Measurements from ENCODE around the gene UBR3. TPM values are rescaled to one million over a fixed set of nuclear protein-coding genes. Genes with fewer than 3 reads are reported as not detected.

UBR3 gene
- total and polyA plus RNA-seq, 5 donors, result 39.8 to 98.2 (median 93.0) TPM

- no peak overlapping the region for H3K27ac ChIP-seq (ENCODE audit: low read length)
- H3K27me3 ChIP-seq (ENCODE audit: control insufficient read depth, insufficient read depth), result no peaks in the 10 kb centered on the region
- H3K4me1 ChIP-seq (ENCODE audit: control insufficient read depth, insufficient read depth, low read length), result peaks cover 1% of the 10 kb centered on the region
- H3K9me3 ChIP-seq (ENCODE audit: control insufficient read depth, low read length), result no peaks in the 10 kb centered on the region
- intact Hi-C loops (cut with DNase I), result no loop called here
- no peak for DNase-seq
- no peak overlapping the region for H3K4me3 ChIP-seq (ENCODE audit: low read length)
- no peak for ATAC-seq
- WGBS, result 100% methylated on average over 2 of the region's 2 CpGs
Measured at GRCh38 chr2:169979025-169979424, 151.8 kb downstream of the UBR3 start.

- H3K27me3 ChIP-seq (ENCODE audit: control insufficient read depth, insufficient read depth), result no peaks in the 10 kb centered on the region
- WGBS, result 75% methylated on average over 4 of the region's 4 CpGs
- DNase-seq (no peak), ATAC-seq (no peak)
- H3K4me3 ChIP-seq (ENCODE audit: low read length), result no peak overlapping the region
- intact Hi-C loops (cut with DNase I), result no loop called here
- no peaks in the 10 kb centered on the region for H3K9me3 ChIP-seq (ENCODE audit: control insufficient read depth, low read length)
- H3K27ac ChIP-seq (ENCODE audit: low read length), result no peak overlapping the region
- H3K4me1 ChIP-seq (ENCODE audit: control insufficient read depth, insufficient read depth, low read length), result peaks cover 1% of the 10 kb centered on the region
Measured at GRCh38 chr2:169980001-169980400, 152.7 kb downstream of the UBR3 start.

DNA sequence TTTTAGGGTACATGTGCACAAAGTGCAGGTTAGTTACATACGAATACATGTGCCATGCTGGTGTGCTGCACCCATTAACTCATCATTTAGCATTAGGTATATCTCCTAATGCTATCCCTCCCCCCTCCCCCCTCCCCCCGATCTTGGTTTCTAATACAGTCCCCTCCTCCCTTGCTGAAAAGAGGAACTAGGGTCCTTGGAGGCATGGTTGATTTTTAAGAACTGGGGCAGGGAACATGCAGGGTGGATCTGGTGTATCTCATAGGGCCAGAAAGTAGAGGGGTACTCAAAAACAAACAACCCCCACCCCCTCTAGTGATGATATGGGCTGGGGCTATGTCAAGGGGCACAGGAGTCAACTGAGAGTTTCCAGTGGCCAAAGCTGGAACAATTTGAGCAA, 153.4 kb downstream of the UBR3 start:
- Histone ChIP-seq H3K27me3 (ENCODE audit: control insufficient read depth, insufficient read depth) (no peaks in the 10 kb centered on the region), H3K9me3 (ENCODE audit: control insufficient read depth, low read length) (no peaks in the 10 kb centered on the region), H3K4me3 (ENCODE audit: low read length) (no peak overlapping the region), H3K4me1 (ENCODE audit: control insufficient read depth, insufficient read depth, low read length) (peaks cover 1% of the 10 kb centered on the region), H3K27ac (ENCODE audit: low read length) (no peak overlapping the region)
- intact Hi-C loops (cut with DNase I), result no loop called here
- no peak for ATAC-seq
- DNase-seq, result no peak
- WGBS, result 89% methylated on average over 2 of the region's 2 CpGs

DNA sequence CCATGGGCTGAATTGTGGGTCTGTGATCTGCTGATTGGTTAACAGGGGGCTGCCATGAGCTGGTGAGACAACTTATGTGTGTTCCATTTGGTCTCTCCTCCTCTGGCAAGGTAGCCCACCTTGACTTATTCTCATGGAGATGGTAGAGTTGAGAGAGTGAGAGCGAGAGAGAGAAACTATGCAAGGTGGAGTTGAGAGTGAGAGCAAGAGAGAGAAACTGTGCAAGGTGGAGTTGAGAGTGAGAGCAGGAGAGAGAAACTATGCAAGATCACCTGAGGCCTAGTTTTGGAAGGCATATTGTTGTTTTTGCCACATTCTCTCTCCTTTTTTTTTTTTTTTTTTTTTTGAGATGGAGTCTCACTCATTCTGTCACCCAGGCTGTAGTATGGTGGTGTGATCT, 155.7 kb downstream of the UBR3 start:
- no peak overlapping the region for H3K4me3 ChIP-seq (ENCODE audit: low read length)
- peaks cover 1% of the 10 kb centered on the region for H3K4me1 ChIP-seq (ENCODE audit: control insufficient read depth, insufficient read depth, low read length)
- no peaks in the 10 kb centered on the region for H3K9me3 ChIP-seq (ENCODE audit: control insufficient read depth, low read length)
- ATAC-seq (no peak), DNase-seq (no peak)
- H3K27ac ChIP-seq (ENCODE audit: low read length), result no peak overlapping the region
- 0% methylated on average over 1 of the region's 1 CpG for WGBS
- intact Hi-C loops (cut with DNase I), result no loop called here
- H3K27me3 ChIP-seq (ENCODE audit: control insufficient read depth, insufficient read depth), result no peaks in the 10 kb centered on the region

GRCh38 chr2:169983506-169983905, 156.3 kb downstream of the UBR3 start:
- no peaks in the 10 kb centered on the region for H3K9me3 ChIP-seq (ENCODE audit: control insufficient read depth, low read length)
- 95% methylated on average over 3 of the region's 3 CpGs for WGBS
- ATAC-seq, result no peak
- H3K4me1 ChIP-seq (ENCODE audit: control insufficient read depth, insufficient read depth, low read length), result peaks cover 1% of the 10 kb centered on the region
- H3K27ac ChIP-seq (ENCODE audit: low read length), result no peak overlapping the region
- intact Hi-C loops (cut with DNase I), result no loop called here
- H3K4me3 ChIP-seq (ENCODE audit: low read length), result no peak overlapping the region
- no peak for DNase-seq
- no peaks in the 10 kb centered on the region for H3K27me3 ChIP-seq (ENCODE audit: control insufficient read depth, insufficient read depth)

- Histone ChIP-seq H3K27me3 (ENCODE audit: control insufficient read depth, insufficient read depth) (no peaks in the 10 kb centered on the region), H3K4me3 (ENCODE audit: low read length) (no peak overlapping the region), H3K27ac (ENCODE audit: low read length) (no peak overlapping the region), H3K9me3 (ENCODE audit: control insufficient read depth, low read length) (no peaks in the 10 kb centered on the region), H3K4me1 (ENCODE audit: control insufficient read depth, insufficient read depth, low read length) (peaks cover 1% of the 10 kb centered on the region)
- DNase-seq, result no peak
- intact Hi-C loops (cut with DNase I), result no loop called here
- ATAC-seq, result no peak
Measured at GRCh38 chr2:169984145-169984544, 156.9 kb downstream of the UBR3 start.

DNA sequence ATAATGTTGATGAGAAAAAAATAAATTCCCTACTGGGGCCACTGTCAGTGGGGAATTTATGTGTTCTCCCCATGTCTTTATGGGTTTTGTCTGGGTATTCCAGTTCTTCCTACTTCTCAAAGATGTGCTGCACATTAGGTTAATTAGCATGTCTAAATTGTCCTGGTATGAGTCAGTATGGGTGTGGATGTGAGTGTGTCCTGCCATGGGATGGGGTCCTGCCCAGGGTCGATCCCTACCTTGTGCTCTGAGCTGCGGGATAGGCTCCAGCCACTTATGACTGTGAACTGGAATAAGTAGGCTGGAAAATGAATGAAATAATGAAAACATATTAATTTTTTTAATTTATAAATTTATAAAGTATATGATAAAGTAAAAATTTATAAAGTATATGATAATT, 167.5 kb downstream of the UBR3 start:
- ATAC-seq (no peak), DNase-seq (no peak)
- H3K9me3 ChIP-seq (ENCODE audit: control insufficient read depth, low read length), result no peaks in the 10 kb centered on the region
- H3K4me1 ChIP-seq (ENCODE audit: control insufficient read depth, insufficient read depth, low read length), result no peaks in the 10 kb centered on the region
- no peak overlapping the region for H3K27ac ChIP-seq (ENCODE audit: low read length)
- intact Hi-C loops (cut with DNase I), result no loop called here
- WGBS, result 96% methylated on average over 2 of the region's 2 CpGs
- H3K27me3 ChIP-seq (ENCODE audit: control insufficient read depth, insufficient read depth), result no peaks in the 10 kb centered on the region
- no peak overlapping the region for H3K4me3 ChIP-seq (ENCODE audit: low read length)

DNA sequence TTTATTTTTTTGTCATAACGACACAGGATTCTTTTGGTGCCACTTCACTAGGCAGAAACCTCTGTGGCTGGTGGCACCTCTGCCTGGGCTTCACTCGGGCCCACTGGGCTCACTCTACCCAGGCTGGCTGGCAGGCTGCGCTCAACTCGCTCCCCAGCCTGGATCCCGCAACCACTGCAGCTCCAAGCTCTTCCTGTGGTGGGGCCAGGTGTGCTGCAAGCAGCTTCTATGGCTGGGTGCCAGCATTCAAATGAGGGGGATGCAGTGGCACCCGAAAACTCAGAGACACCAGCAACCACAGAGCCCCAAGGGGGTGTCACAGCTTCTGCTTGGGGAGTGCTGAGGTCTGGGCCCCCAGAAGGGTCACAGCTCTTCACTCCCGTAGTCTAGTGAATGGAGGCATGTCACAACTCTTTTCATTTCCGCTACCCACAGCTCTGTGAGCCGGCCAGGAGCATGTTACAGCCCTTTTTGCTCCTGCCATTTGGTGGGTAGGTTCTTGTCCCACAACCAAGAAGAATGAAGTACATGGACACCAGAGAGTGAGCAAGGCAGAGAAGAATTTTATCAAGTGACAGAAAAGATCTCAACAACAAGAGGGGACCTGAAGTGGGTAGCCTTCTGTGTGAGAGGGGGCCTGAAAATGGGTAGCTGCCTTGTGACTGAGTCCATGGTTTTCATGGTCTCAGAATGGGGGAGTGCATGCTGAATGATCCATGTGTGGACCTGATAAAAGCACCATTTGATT, 170.1 kb downstream of the UBR3 start:
- DNase-seq (no peak), ATAC-seq (peak in 1 of 2 donors; percentile 11)
- 92% methylated on average over 9 of the region's 9 CpGs for WGBS
- no peaks in the 10 kb centered on the region for H3K9me3 ChIP-seq (ENCODE audit: control insufficient read depth, low read length)
- H3K27me3 ChIP-seq (ENCODE audit: control insufficient read depth, insufficient read depth), result no peaks in the 10 kb centered on the region
- intact Hi-C loops (cut with DNase I), result no loop called here
- no peaks in the 10 kb centered on the region for H3K4me1 ChIP-seq (ENCODE audit: control insufficient read depth, insufficient read depth, low read length)
- H3K27ac ChIP-seq (ENCODE audit: low read length), result no peak overlapping the region
- H3K4me3 ChIP-seq (ENCODE audit: low read length), result no peak overlapping the region

GRCh38 chr2:169999054-169999453, 171.8 kb downstream of the UBR3 start:
- no peak overlapping the region for H3K4me3 ChIP-seq (ENCODE audit: low read length)
- DNase-seq (no peak), ATAC-seq (no peak)
- WGBS, result 74% methylated on average over 4 of the region's 4 CpGs
- H3K9me3 ChIP-seq (ENCODE audit: control insufficient read depth, low read length), result no peaks in the 10 kb centered on the region
- H3K4me1 ChIP-seq (ENCODE audit: control insufficient read depth, insufficient read depth, low read length), result no peaks in the 10 kb centered on the region
- H3K27ac ChIP-seq (ENCODE audit: low read length), result no peak overlapping the region
- no peaks in the 10 kb centered on the region for H3K27me3 ChIP-seq (ENCODE audit: control insufficient read depth, insufficient read depth)
- intact Hi-C loops (cut with DNase I), result no loop called here

GRCh38 chr2:170002096-170002495, 174.8 kb downstream of the UBR3 start:
- H3K27me3 ChIP-seq (ENCODE audit: control insufficient read depth, insufficient read depth), result no peaks in the 10 kb centered on the region
- no peak for DNase-seq
- WGBS, result 92% methylated on average over 1 of the region's 1 CpG
- no peak overlapping the region for H3K27ac ChIP-seq (ENCODE audit: low read length)
- ATAC-seq, result no peak
- intact Hi-C loops (cut with DNase I), result no loop called here
- H3K4me1 ChIP-seq (ENCODE audit: control insufficient read depth, insufficient read depth, low read length), result no peaks in the 10 kb centered on the region
- H3K4me3 ChIP-seq (ENCODE audit: low read length), result no peak overlapping the region
- H3K9me3 ChIP-seq (ENCODE audit: control insufficient read depth, low read length), result no peaks in the 10 kb centered on the region

DNA sequence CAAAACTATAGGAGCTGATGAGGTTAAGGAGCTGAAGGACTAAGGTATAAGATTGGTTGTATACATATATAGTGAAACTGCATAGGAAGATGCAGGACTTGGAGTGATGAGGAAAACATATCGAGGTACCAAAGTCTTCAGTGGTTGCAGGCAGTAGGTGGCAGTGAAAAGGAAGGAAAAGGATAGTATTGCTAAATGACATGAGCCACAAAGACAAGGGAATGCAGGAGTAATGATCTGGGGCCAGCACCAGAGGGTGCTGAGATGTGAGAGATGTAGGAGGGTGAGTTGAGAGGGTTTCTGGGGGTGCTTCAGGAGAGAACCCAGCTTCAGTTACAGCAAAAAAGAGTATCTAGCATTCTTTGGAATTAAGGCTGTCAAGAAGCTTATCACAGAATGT, 178.4 kb downstream of the UBR3 start:
- DNase-seq (no peak), ATAC-seq (peak in 1 of 2 donors; percentile 29)
- H3K4me1 ChIP-seq (ENCODE audit: control insufficient read depth, insufficient read depth, low read length), result no peaks in the 10 kb centered on the region
- no peak overlapping the region for H3K27ac ChIP-seq (ENCODE audit: low read length)
- no peaks in the 10 kb centered on the region for H3K27me3 ChIP-seq (ENCODE audit: control insufficient read depth, insufficient read depth)
- H3K9me3 ChIP-seq (ENCODE audit: control insufficient read depth, low read length), result no peaks in the 10 kb centered on the region
- H3K4me3 ChIP-seq (ENCODE audit: low read length), result no peak overlapping the region
- intact Hi-C loops (cut with DNase I), result no loop called here
- 69% methylated on average over 1 of the region's 1 CpG for WGBS

Measured in right cardiac atrium (tissue), 5 donors.